Thymus (tissue), 11 donors: ENCODE measurements around the gene ENTPD1. TPM values are rescaled to one million over a fixed set of nuclear protein-coding genes. Genes with fewer than 3 reads are reported as not detected.
A peak's percentile ranks its signal among the peaks of the same experiment; 100 is the strongest.
"Not testable (repeated sequence)": the region's sequence is repeated elsewhere in the genome, so short reads cannot be mapped to it uniquely, and the experiment has no call there.

Experiments used
- DNase-seq, 9 donors: peaks; one replicate each; pipeline ENCODE4 v3.0.0-alpha.2; 2013; ENCODE audit warnings: low spot score in 9 of 9, low read depth in 6 of 9, missing footprints in 1 of 9
- H3K27ac ChIP-seq, 2 donors: one replicate each; pipeline ENCODE4 v1.5.1; 2013; ENCODE audit warnings: control low read depth in 1 of 2, low read depth in 1 of 2, low read length in 1 of 2, mild to moderate bottlenecking in 1 of 2, moderate library complexity in 1 of 2
- H3K27me3 ChIP-seq, 2 donors: one replicate each; pipeline ENCODE4 v1.5.1; 2013; ENCODE audit warnings: low read length in 1 of 2; ENCODE audit not compliant: control insufficient read depth in 2 of 2, insufficient read depth in 1 of 2
- H3K36me3 ChIP-seq, 2 donors: one replicate each; pipeline ENCODE4 v1.5.1; 2013; ENCODE audit warnings: low read length in 1 of 2, mild to moderate bottlenecking in 1 of 2, moderate library complexity in 1 of 2; ENCODE audit not compliant: control insufficient read depth in 2 of 2, insufficient read depth in 2 of 2
- H3K4me1 ChIP-seq, 2 donors: one replicate each; pipeline ENCODE4 v1.5.1; 2013; ENCODE audit warnings: low read length in 2 of 2; ENCODE audit not compliant: control insufficient read depth in 2 of 2, insufficient read depth in 2 of 2
- H3K4me3 ChIP-seq, 2 donors: one replicate each; pipeline ENCODE4 v1.5.1; 2013; ENCODE audit warnings: low read length in 2 of 2, control low read depth in 1 of 2, mild to moderate bottlenecking in 1 of 2
- H3K9me3 ChIP-seq, 2 donors: one replicate each; pipeline ENCODE4 v1.5.1; 2013; ENCODE audit warnings: low read length in 1 of 2, mild to moderate bottlenecking in 1 of 2; ENCODE audit not compliant: control insufficient read depth in 2 of 2, insufficient read depth in 1 of 2
- WGBS: extraction: QIAGEN DNeasy Blood & Tissue Kit; methylation state at CpG from one replicate; pipeline ENCODE4 v1.1.7; 2013; 5-methylcytosine and 5-hydroxymethylcytosine counted together
- polyA plus RNA-seq: library from polyadenylated mRNA; stranded (reverse); fragments of 200-250 nt; gene quantifications from one replicate; pipeline ENCODE4 v1.2.3, GENCODE V29; 2013
- total RNA-seq: library from RNA; stranded (reverse); fragments of 120-200 nt; gene quantifications from one replicate; pipeline ENCODE4 v1.2.4, GENCODE V29; 2013
- donor health status: healthy.

The ENTPD1 gene
- total and polyA plus RNA-seq, 2 donors: 8.2 to 20.5 TPM

- Histone ChIP-seq H3K36me3 (no peaks in the 10 kb centered on the region), H3K4me1 (no peaks in the 10 kb centered on the region), H3K4me3 (no peak overlapping the region), H3K9me3 (no peaks in the 10 kb centered on the region), H3K27ac (no peak overlapping the region), H3K27me3 (no peaks in the 10 kb centered on the region)
- 54% methylated on average over 7 of the region's 7 CpGs for WGBS
- DNase-seq: peak in 8 of 9 donors; percentile 12 to 61 (median 20)
Measured at GRCh38 chr10:95864906-95865813, 109.2 kb downstream of the ENTPD1 start.

GRCh38 chr10:95865814-95866466 lies 110.0 kb downstream of the ENTPD1 start:
- no peak for DNase-seq
- Histone ChIP-seq H3K4me3 (no peak overlapping the region), H3K27ac (no peak overlapping the region), H3K27me3 (no peaks in the 10 kb centered on the region), H3K36me3 (no peaks in the 10 kb centered on the region), H3K9me3 (no peaks in the 10 kb centered on the region), H3K4me1 (no peaks in the 10 kb centered on the region)
- WGBS: 97% methylated on average over 6 of the region's 6 CpGs

GRCh38 chr10:95866467-95866842 lies 110.5 kb downstream of the ENTPD1 start:
- Histone ChIP-seq H3K9me3 (no peaks in the 10 kb centered on the region), H3K4me3 (no peak overlapping the region), H3K36me3 (no peaks in the 10 kb centered on the region), H3K27me3 (no peaks in the 10 kb centered on the region), H3K27ac (no peak overlapping the region), H3K4me1 (no peaks in the 10 kb centered on the region)
- DNase-seq: no peak
- 88% methylated on average over 2 of the region's 2 CpGs for WGBS

- WGBS: 82% methylated on average over 4 of the region's 4 CpGs
- Histone ChIP-seq H3K4me1 (no peaks in the 10 kb centered on the region), H3K36me3 (no peaks in the 10 kb centered on the region), H3K9me3 (no peaks in the 10 kb centered on the region), H3K27me3 (no peaks in the 10 kb centered on the region), H3K4me3 (no peak overlapping the region), H3K27ac (no peak overlapping the region)
- no peak for DNase-seq
Measured at GRCh38 chr10:95867866-95868265, 111.9 kb downstream of the ENTPD1 start.

GRCh38 chr10:95872158-95872711 lies 116.3 kb downstream of the ENTPD1 start:
- H3K27ac ChIP-seq: no peak overlapping the region
- DNase-seq: no peak
- H3K9me3 ChIP-seq: peaks cover 0 to 4% of the 10 kb centered on the region in 2 donors
- peaks cover 0 to 6% of the 10 kb centered on the region in 2 donors for H3K36me3 ChIP-seq
- 98% methylated on average over 2 of the region's 2 CpGs for WGBS
- H3K27me3 ChIP-seq: no peaks in the 10 kb centered on the region
- H3K4me1 ChIP-seq: no peaks in the 10 kb centered on the region
- H3K4me3 ChIP-seq: no peak overlapping the region

- 98% methylated on average over 2 of the region's 2 CpGs for WGBS
- no peaks in the 10 kb centered on the region for H3K4me1 ChIP-seq
- no peak for DNase-seq
- H3K9me3 ChIP-seq: peaks cover 0 to 4% of the 10 kb centered on the region in 2 donors
- no peak overlapping the region for H3K27ac ChIP-seq
- H3K36me3 ChIP-seq: peaks cover 0 to 6% of the 10 kb centered on the region in 2 donors
- no peaks in the 10 kb centered on the region for H3K27me3 ChIP-seq
- no peak overlapping the region for H3K4me3 ChIP-seq
Measured at GRCh38 chr10:95873139-95873538, 117.2 kb downstream of the ENTPD1 start.

- no peak overlapping the region for H3K27ac ChIP-seq
- peaks cover 0 to 6% of the 10 kb centered on the region in 2 donors for H3K36me3 ChIP-seq
- H3K9me3 ChIP-seq: peaks cover 0 to 4% of the 10 kb centered on the region in 2 donors
- no peak overlapping the region for H3K4me3 ChIP-seq
- DNase-seq: no peak
- no peaks in the 10 kb centered on the region for H3K4me1 ChIP-seq
- no peaks in the 10 kb centered on the region for H3K27me3 ChIP-seq
- WGBS: 95% methylated on average over 4 of the region's 4 CpGs
Measured at GRCh38 chr10:95873651-95874050, 117.7 kb downstream of the ENTPD1 start.

- not testable (repeated sequence) for H3K9me3 ChIP-seq, H3K27me3 ChIP-seq, H3K4me3 ChIP-seq, H3K36me3 ChIP-seq, DNase-seq, H3K27ac ChIP-seq, H3K4me1 ChIP-seq
Measured at GRCh38 chr10:95874783-95875182, 118.8 kb downstream of the ENTPD1 start.

GRCh38 chr10:95876756-95877155 lies 120.8 kb downstream of the ENTPD1 start:
- Histone ChIP-seq H3K4me1 (no peaks in the 10 kb centered on the region), H3K27me3 (no peaks in the 10 kb centered on the region), H3K27ac (no peak overlapping the region), H3K36me3 (peaks cover 0 to 6% of the 10 kb centered on the region in 2 donors), H3K4me3 (no peak overlapping the region), H3K9me3 (peaks cover 0 to 4% of the 10 kb centered on the region in 2 donors)
- DNase-seq: no peak
- WGBS: 94% methylated on average over 1 of the region's 1 CpG
